MG63 (cell line): ENCODE results near the gene TPO. TPM values are rescaled to one million over a fixed set of nuclear protein-coding genes. Genes with fewer than 3 reads are reported as not detected.

Experiments
- DNase-seq: peaks from one replicate; pipeline ENCODE4 v3.0.0-alpha.2; 2020
- H3K27me3 ChIP-seq: fragments of 250-450 bp; sonication (Bioruptor Pico); 2 replicates; pipeline ENCODE4 v1.5.1; 2020; ENCODE audit warnings: mild to moderate bottlenecking, moderate library complexity
- H3K36me3 ChIP-seq: fragments of 250-450 bp; sonication (Bioruptor Pico); 2 replicates; pipeline ENCODE4 v1.5.1; 2020; ENCODE audit warnings: mild to moderate bottlenecking, moderate library complexity
- H3K4me3 ChIP-seq: fragments of 250-450 bp; sonication (Bioruptor Pico); 2 replicates; pipeline ENCODE4 v1.5.1; 2020; ENCODE audit warnings: mild to moderate bottlenecking, moderate library complexity
- H3K9me3 ChIP-seq: fragments of 250-450 bp; sonication (Bioruptor Pico); 2 replicates; pipeline ENCODE4 v1.5.1; 2020; ENCODE audit warnings: mild to moderate bottlenecking, moderate library complexity
- total RNA-seq: library from RNA; depleted of rRNA; stranded (reverse); fragments of >200 nt; shearing (Covaris generic); gene quantifications from 2 replicates; pipeline ENCODE4 v1.2.3, GENCODE V29; 2014; ENCODE audit warnings: low replicate concordance

The TPO gene
- total RNA-seq, 1 experiment from 2014 or later: not detected

- H3K36me3 ChIP-seq: no peaks in the 10 kb centered on the region
- DNase-seq: no peak
- no peaks in the 10 kb centered on the region for H3K9me3 ChIP-seq
- H3K4me3 ChIP-seq: no peak overlapping the region
- no peaks in the 10 kb centered on the region for H3K27me3 ChIP-seq
Measured at GRCh38 chr2:1586251-1586922, 173.1 kb downstream of the TPO start.

GRCh38 chr2:1586923-1587840 is 173.9 kb downstream of the TPO start:
- Histone ChIP-seq H3K9me3 (no peaks in the 10 kb centered on the region), H3K36me3 (no peaks in the 10 kb centered on the region), H3K4me3 (no peak overlapping the region), H3K27me3 (no peaks in the 10 kb centered on the region)
- peak; percentile 81 for DNase-seq

- DNase-seq: no peak
- Histone ChIP-seq H3K36me3 (no peaks in the 10 kb centered on the region), H3K27me3 (no peaks in the 10 kb centered on the region), H3K9me3 (no peaks in the 10 kb centered on the region), H3K4me3 (no peak overlapping the region)
Measured at GRCh38 chr2:1588051-1588977, 175.1 kb downstream of the TPO start.

GRCh38 chr2:1588978-1589621 is 175.8 kb downstream of the TPO start:
- Histone ChIP-seq H3K27me3 (no peaks in the 10 kb centered on the region), H3K4me3 (no peak overlapping the region), H3K36me3 (no peaks in the 10 kb centered on the region), H3K9me3 (no peaks in the 10 kb centered on the region)
- DNase-seq: no peak

GRCh38 chr2:1590596-1591460 is 177.6 kb downstream of the TPO start:
- Histone ChIP-seq H3K27me3 (no peaks in the 10 kb centered on the region), H3K4me3 (no peak overlapping the region), H3K9me3 (no peaks in the 10 kb centered on the region), H3K36me3 (no peaks in the 10 kb centered on the region)
- peak; percentile 77 for DNase-seq

GRCh38 chr2:1591461-1591770 is 178.2 kb downstream of the TPO start:
- no peak for DNase-seq
- Histone ChIP-seq H3K4me3 (no peak overlapping the region), H3K27me3 (no peaks in the 10 kb centered on the region), H3K36me3 (no peaks in the 10 kb centered on the region), H3K9me3 (no peaks in the 10 kb centered on the region)
